ENCODE measurements around the gene C3orf80.

The C3orf80 gene

DNA sequence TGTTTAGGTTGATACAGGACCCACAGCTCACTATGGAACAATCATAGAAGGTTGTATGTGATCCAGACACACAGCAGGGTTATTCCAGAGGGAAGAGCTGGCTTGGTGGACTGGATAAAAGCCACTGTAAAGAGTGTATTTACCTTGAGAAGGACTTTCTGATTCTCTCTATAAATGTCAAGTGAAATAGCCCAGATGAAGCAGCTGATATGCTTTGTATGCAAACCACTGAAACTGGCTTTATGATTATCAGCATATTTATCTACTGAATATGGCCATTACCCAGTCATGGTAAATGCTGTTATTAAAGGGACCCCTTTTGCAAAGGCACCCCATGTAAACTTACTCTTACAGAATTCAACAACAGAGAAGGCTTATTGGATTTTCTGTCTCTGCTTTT is 28.1 kb downstream of the C3orf80 start:
- H3K27ac ChIP-seq: no peak overlapping the region
- TF ChIP-seq CTCF (IDR thresholded peaks at IDR 0.05): no peak
- H3K9me3 ChIP-seq: no peaks in the 10 kb centered on the region
- H3K36me3 ChIP-seq: no peaks in the 10 kb centered on the region
- no peak overlapping the region for H3K4me3 ChIP-seq (ENCODE audit: low read depth in 1 of 2, low read length in 1 of 2)
- no peaks in the 10 kb centered on the region for H3K4me1 ChIP-seq (ENCODE audit: control insufficient read depth in 1 of 2, insufficient read depth in 1 of 2, low read depth in 1 of 2, low read length in 1 of 2)
- no peaks in the 10 kb centered on the region for H3K27me3 ChIP-seq

DNA sequence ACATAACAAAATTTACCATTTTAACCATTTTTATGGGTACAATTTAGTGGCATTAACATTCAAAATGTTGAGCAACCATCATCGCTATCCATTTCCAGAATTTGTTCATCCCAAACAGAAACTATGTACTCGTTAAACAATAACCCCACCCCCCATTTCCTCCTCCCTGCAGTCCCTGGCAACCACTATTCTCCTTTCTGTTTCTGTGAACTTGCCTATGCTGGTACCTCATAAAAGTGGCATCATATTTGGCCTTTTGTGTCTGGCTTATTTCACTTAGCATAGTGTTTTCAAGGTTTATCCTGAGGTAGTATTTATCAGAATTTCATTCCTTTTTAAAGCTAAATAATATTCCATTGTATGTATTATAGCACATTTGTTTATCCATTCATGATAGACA is 32.4 kb downstream of the C3orf80 start:
- Histone ChIP-seq H3K9me3 (no peaks in the 10 kb centered on the region), H3K36me3 (no peaks in the 10 kb centered on the region), H3K4me1 (ENCODE audit: control insufficient read depth in 1 of 2, insufficient read depth in 1 of 2, low read depth in 1 of 2, low read length in 1 of 2) (no peaks in the 10 kb centered on the region), H3K27ac (no peak overlapping the region), H3K27me3 (no peaks in the 10 kb centered on the region), H3K4me3 (ENCODE audit: low read depth in 1 of 2, low read length in 1 of 2) (no peak overlapping the region)
- no peak for TF ChIP-seq CTCF (IDR thresholded peaks at IDR 0.05)

GRCh38 chr3:160259589-160259988 is 34.4 kb downstream of the C3orf80 start:
- Histone ChIP-seq H3K36me3 (no peaks in the 10 kb centered on the region), H3K9me3 (no peaks in the 10 kb centered on the region), H3K4me3 (ENCODE audit: low read depth in 1 of 2, low read length in 1 of 2) (no peak overlapping the region), H3K27me3 (no peaks in the 10 kb centered on the region), H3K27ac (no peak overlapping the region), H3K4me1 (ENCODE audit: control insufficient read depth in 1 of 2, insufficient read depth in 1 of 2, low read depth in 1 of 2, low read length in 1 of 2) (no peaks in the 10 kb centered on the region)
- no peak for TF ChIP-seq CTCF (IDR thresholded peaks at IDR 0.05)

- no peaks in the 10 kb centered on the region for H3K36me3 ChIP-seq
- no peaks in the 10 kb centered on the region for H3K27me3 ChIP-seq
- H3K27ac ChIP-seq: no peak overlapping the region
- no peak for TF ChIP-seq CTCF (IDR thresholded peaks at IDR 0.05)
- H3K4me1 ChIP-seq (ENCODE audit: control insufficient read depth in 1 of 2, insufficient read depth in 1 of 2, low read depth in 1 of 2, low read length in 1 of 2): no peaks in the 10 kb centered on the region
- H3K4me3 ChIP-seq (ENCODE audit: low read depth in 1 of 2, low read length in 1 of 2): no peak overlapping the region
- H3K9me3 ChIP-seq: no peaks in the 10 kb centered on the region
Measured at GRCh38 chr3:160260587-160261270, 35.5 kb downstream of the C3orf80 start.

DNA sequence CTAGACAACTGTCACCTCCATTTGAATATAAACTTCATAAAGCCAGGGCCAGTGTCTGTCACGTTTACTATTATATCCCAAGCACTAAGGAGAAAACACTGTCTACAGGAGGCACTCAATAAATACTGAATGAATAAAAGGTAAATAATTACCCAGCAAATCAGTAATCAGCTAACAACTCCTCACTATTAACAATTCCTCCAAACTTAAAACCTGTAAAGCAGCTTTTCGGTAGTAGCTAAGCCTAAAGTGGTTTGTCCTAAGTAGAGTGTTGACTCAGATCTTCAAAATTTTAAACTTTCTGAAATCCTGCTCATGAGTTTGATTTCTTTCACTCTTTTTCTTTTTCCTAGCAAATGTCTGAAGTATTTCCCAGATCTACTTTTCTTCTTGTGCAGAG is 39.9 kb downstream of the C3orf80 start:
- Histone ChIP-seq H3K9me3 (no peaks in the 10 kb centered on the region), H3K4me1 (ENCODE audit: control insufficient read depth in 1 of 2, insufficient read depth in 1 of 2, low read depth in 1 of 2, low read length in 1 of 2) (no peaks in the 10 kb centered on the region), H3K27ac (no peak overlapping the region), H3K27me3 (no peaks in the 10 kb centered on the region), H3K36me3 (no peaks in the 10 kb centered on the region), H3K4me3 (ENCODE audit: low read depth in 1 of 2, low read length in 1 of 2) (no peak overlapping the region)
- no peak for TF ChIP-seq CTCF (IDR thresholded peaks at IDR 0.05)

All from neutrophil (primary cell).